ENCODE data around the gene CCDC85B.

The CCDC85B gene

GRCh38 chr11:65869643-65870306 is 20.7 kb upstream of the CCDC85B start:
- DNase-seq (ENCODE audit: low spot score): no peak

- no peak for DNase-seq (ENCODE audit: low spot score)
Measured at GRCh38 chr11:65870307-65870658, 20.2 kb upstream of the CCDC85B start.

- DNase-seq (ENCODE audit: low spot score): peak; percentile 87
Measured at GRCh38 chr11:65870706-65871681, 19.5 kb upstream of the CCDC85B start.

- DNase-seq (ENCODE audit: low spot score): no peak
Measured at GRCh38 chr11:65871811-65872548, 18.5 kb upstream of the CCDC85B start.

GRCh38 chr11:65872586-65873317 is 17.7 kb upstream of the CCDC85B start, which contains the start of gene EFEMP2:
EFEMP2 (minus strand) TSS chr11:65872800; CDS start chr11:65872354, 446 bp downstream.
- no peak for DNase-seq (ENCODE audit: low spot score)

GRCh38 chr11:65873318-65874156 is 16.9 kb upstream of the CCDC85B start:
- peak; percentile 93 for DNase-seq (ENCODE audit: low spot score)

- no peak for DNase-seq (ENCODE audit: low spot score)
Measured at GRCh38 chr11:65879617-65880016, 10.9 kb upstream of the CCDC85B start, which contains the start of gene CTSW. CTSW (plus strand) TSS chr11:65879837; CDS start chr11:65879855, 18 bp downstream.

- no peak for DNase-seq (ENCODE audit: low spot score)
Measured at GRCh38 chr11:65880027-65880426, 10.4 kb upstream of the CCDC85B start.

GRCh38 chr11:65880844-65881421 is 9.5 kb upstream of the CCDC85B start:
- no peak for DNase-seq (ENCODE audit: low spot score)

GRCh38 chr11:65882120-65883057 is 8.1 kb upstream of the CCDC85B start:
- DNase-seq (ENCODE audit: low spot score): no peak

- DNase-seq (ENCODE audit: low spot score): no peak
Measured at GRCh38 chr11:65883058-65883761, 7.3 kb upstream of the CCDC85B start.

GRCh38 chr11:65883786-65884715 is 6.4 kb upstream of the CCDC85B start:
- no peak for DNase-seq (ENCODE audit: low spot score)

GRCh38 chr11:65884716-65885092 is 5.8 kb upstream of the CCDC85B start:
- DNase-seq (ENCODE audit: low spot score): peak; percentile 89

GRCh38 chr11:65885231-65885630 is 5.2 kb upstream of the CCDC85B start:
- no peak for DNase-seq (ENCODE audit: low spot score)

- DNase-seq (ENCODE audit: low spot score): no peak
Measured at GRCh38 chr11:65885808-65886536, 4.5 kb upstream of the CCDC85B start.

GRCh38 chr11:65886826-65887722 is 3.4 kb upstream of the CCDC85B start:
- no peak for DNase-seq (ENCODE audit: low spot score)
